HL-60 (cell line): ENCODE results near the gene C4orf17.

Experiments used
- DNase-seq, 2 experiments: peaks; one replicate each; pipeline ENCODE4 v3.0.0-alpha.2; 2010 to 2020; ENCODE audit warnings: low read depth in 1 of 2, low spot score in 1 of 2
- H3K27ac ChIP-seq: fragments of 250-450 bp; sonication (Bioruptor Pico); replicated peaks from 2 replicates; pipeline ENCODE4 v1.5.1; 2020; ENCODE audit warnings: mild to moderate bottlenecking, moderate library complexity
- H3K27me3 ChIP-seq: fragments of 250-450 bp; sonication (Bioruptor Pico); 2 replicates; pipeline ENCODE4 v1.5.1; 2021; ENCODE audit warnings: mild to moderate bottlenecking, moderate library complexity; ENCODE audit not compliant: insufficient read depth, poor library complexity, severe bottlenecking
- H3K4me3 ChIP-seq: replicated peaks from 2 replicates; pipeline ENCODE4 v1.5.1; 2011; ENCODE audit warnings: mild to moderate bottlenecking, control low read depth, low read length; ENCODE audit not compliant: insufficient read depth
- GABPA ChIP-seq: IDR thresholded peaks from 2 replicates; pipeline ENCODE4 v1.6.1; 2012; ENCODE audit warnings: low read depth
- POLR2AphosphoS5 ChIP-seq: IDR thresholded peaks from 2 replicates; pipeline ENCODE4 v1.6.1; 2012; ENCODE audit warnings: low read depth
- SPI1 ChIP-seq: IDR thresholded peaks from 2 replicates; pipeline ENCODE4 v1.6.1; 2012; ENCODE audit warnings: low read depth, mild to moderate bottlenecking, borderline replicate concordance
- TF ChIP-seq, protein P1 (sequence below): IDR thresholded peaks from 2 replicates; pipeline ENCODE4 v1.6.1; 2012; ENCODE audit warnings: low read depth; ENCODE audit not compliant: insufficient replicate concordance
- TF ChIP-seq, protein P2 (sequence below): IDR thresholded peaks from one replicate; pipeline ENCODE4 v1.5.1; 2011; ENCODE audit warnings: low read length, control low read depth, inconsistent platforms; ENCODE audit not compliant: insufficient read depth

C4orf17 gene

DNA sequence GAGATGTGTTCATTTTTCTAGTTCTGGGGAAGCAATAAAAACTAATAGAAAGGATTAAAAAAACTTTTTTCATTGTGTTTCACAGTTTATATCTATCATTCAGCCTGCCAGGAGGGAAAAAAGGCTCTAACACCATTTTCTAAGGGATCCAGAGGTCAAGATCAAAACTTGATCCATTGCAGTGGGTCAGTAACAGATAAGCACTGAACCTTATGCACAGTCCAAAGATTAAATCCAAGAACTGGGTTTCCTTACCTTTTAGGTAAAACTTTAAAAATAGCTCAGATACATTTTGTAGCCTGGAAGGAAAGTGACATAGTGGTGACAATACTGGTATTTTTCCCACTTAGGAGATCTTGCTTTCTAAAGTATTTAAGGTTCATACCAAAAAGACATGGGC, 76.5 kb downstream of the C4orf17 start:
- H3K4me3 ChIP-seq: no peak overlapping the region
- no peak for DNase-seq
- TF ChIP-seq, protein P1, sequence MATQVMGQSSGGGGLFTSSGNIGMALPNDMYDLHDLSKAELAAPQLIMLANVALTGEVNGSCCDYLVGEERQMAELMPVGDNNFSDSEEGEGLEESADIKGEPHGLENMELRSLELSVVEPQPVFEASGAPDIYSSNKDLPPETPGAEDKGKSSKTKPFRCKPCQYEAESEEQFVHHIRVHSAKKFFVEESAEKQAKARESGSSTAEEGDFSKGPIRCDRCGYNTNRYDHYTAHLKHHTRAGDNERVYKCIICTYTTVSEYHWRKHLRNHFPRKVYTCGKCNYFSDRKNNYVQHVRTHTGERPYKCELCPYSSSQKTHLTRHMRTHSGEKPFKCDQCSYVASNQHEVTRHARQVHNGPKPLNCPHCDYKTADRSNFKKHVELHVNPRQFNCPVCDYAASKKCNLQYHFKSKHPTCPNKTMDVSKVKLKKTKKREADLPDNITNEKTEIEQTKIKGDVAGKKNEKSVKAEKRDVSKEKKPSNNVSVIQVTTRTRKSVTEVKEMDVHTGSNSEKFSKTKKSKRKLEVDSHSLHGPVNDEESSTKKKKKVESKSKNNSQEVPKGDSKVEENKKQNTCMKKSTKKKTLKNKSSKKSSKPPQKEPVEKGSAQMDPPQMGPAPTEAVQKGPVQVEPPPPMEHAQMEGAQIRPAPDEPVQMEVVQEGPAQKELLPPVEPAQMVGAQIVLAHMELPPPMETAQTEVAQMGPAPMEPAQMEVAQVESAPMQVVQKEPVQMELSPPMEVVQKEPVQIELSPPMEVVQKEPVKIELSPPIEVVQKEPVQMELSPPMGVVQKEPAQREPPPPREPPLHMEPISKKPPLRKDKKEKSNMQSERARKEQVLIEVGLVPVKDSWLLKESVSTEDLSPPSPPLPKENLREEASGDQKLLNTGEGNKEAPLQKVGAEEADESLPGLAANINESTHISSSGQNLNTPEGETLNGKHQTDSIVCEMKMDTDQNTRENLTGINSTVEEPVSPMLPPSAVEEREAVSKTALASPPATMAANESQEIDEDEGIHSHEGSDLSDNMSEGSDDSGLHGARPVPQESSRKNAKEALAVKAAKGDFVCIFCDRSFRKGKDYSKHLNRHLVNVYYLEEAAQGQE: no peak
- no peak for TF ChIP-seq GABPA
- no peak for TF ChIP-seq SPI1
- TF ChIP-seq POLR2AphosphoS5: no peak
- TF ChIP-seq, protein P2, sequence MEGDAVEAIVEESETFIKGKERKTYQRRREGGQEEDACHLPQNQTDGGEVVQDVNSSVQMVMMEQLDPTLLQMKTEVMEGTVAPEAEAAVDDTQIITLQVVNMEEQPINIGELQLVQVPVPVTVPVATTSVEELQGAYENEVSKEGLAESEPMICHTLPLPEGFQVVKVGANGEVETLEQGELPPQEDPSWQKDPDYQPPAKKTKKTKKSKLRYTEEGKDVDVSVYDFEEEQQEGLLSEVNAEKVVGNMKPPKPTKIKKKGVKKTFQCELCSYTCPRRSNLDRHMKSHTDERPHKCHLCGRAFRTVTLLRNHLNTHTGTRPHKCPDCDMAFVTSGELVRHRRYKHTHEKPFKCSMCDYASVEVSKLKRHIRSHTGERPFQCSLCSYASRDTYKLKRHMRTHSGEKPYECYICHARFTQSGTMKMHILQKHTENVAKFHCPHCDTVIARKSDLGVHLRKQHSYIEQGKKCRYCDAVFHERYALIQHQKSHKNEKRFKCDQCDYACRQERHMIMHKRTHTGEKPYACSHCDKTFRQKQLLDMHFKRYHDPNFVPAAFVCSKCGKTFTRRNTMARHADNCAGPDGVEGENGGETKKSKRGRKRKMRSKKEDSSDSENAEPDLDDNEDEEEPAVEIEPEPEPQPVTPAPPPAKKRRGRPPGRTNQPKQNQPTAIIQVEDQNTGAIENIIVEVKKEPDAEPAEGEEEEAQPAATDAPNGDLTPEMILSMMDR: no peak

DNA sequence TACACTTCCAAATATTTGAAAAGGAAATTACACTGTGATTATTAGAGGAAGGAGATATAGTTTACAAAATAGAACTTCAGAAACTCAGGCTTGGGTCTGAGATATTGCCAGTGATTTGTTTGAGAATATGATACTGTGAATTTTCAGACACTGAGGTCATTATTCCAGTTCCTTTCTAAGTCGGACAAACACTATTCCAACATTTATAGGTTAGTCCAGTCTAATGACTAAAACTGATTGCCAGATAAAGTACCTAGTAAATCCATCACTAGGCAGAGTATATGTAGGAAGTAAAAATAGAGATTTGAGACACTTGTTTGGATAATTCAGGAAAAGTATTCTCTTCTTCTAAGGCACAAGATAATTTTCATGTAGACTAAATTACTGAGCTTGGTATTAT, 77.0 kb downstream of the C4orf17 start:
- DNase-seq: no peak
- TF ChIP-seq, protein P1: no peak
- TF ChIP-seq GABPA: no peak
- Histone ChIP-seq H3K27ac (no peak overlapping the region), H3K4me3 (no peak overlapping the region), H3K27me3 (peaks cover 2% of the 10 kb centered on the region)

More for the DNA sequence above, 76.5 kb downstream of the C4orf17 start:
- H3K27me3 ChIP-seq: peaks cover 2% of the 10 kb centered on the region
- H3K27ac ChIP-seq: no peak overlapping the region

DNA sequence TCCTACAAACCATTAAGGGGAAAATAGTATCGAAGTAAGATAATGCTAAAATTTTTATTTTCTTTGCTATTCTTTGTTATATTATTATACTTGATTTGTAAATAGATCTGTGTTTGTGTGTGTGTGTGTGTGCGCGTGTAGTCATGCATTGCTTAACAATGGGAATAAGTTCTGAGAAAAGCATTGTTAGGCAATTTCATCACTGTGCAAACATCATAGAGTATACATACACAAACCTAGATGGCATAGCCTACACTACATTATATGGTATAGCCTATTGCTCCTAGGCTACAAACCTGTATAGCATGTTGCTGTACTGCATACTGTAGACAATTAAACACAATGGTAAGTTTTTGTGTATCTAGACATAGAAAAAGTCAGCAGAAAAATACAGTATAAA, 80.9 kb downstream of the C4orf17 start:
- no peak overlapping the region for H3K4me3 ChIP-seq
- TF ChIP-seq POLR2AphosphoS5 (no peak), GABPA (no peak), SPI1 (no peak)
- TF ChIP-seq, protein P1: no peak
- TF ChIP-seq, protein P2: no peak
- H3K27me3 ChIP-seq: no peaks in the 10 kb centered on the region
- no peak overlapping the region for H3K27ac ChIP-seq
- no peak for DNase-seq
